ENCODE data around the gene GCC1. TPM values are rescaled to one million over a fixed set of nuclear protein-coding genes. Genes with fewer than 3 reads are reported as not detected.

Gene GCC1
- total RNA-seq, 1 experiment from 2014 or later: 16.8 TPM

- Histone ChIP-seq H3K23ac (ENCODE audit: insufficient read length, low read depth, low read length) (no peak overlapping the region), H2BK5ac (ENCODE audit: insufficient read length, low read length) (no peak overlapping the region), H3T11ph (ENCODE audit: low read length) (no peak overlapping the region), H3K27me3 (ENCODE audit: insufficient read depth, low read length) (peaks cover 20% of the 10 kb centered on the region; the same call in 1 of the 2 replicates), H3K4me2 (ENCODE audit: insufficient read depth, insufficient read length, low read length) (no peak overlapping the region), H4K8ac (replicated peaks; ENCODE audit: insufficient read length, low read depth, low read length) (no peak overlapping the region), H2AFZ (ENCODE audit: low read length) (no peak overlapping the region), H2AK5ac (ENCODE audit: insufficient read length, low read length) (no peak overlapping the region), H2BK15ac (ENCODE audit: low read depth, low read length) (no peak overlapping the region), H3K4me1 (ENCODE audit: insufficient read depth, low read length) (no peaks in the 10 kb centered on the region), H3K9ac (ENCODE audit: extremely low read depth, insufficient read length, low read length) (no peak overlapping the region), H3K9me3 (ENCODE audit: control insufficient read depth, low read depth, low read length) (no peaks in the 10 kb centered on the region), H3K18ac (ENCODE audit: insufficient read length, low read depth, low read length) (no peak overlapping the region), H3K56ac (ENCODE audit: insufficient read length, low read depth, low read length) (no peak overlapping the region), H2BK12ac (ENCODE audit: insufficient read length, low read depth, low read length) (no peak overlapping the region), H3K79me2 (ENCODE audit: insufficient read depth, low read length) (no peaks in the 10 kb centered on the region), H3K27ac (ENCODE audit: insufficient read length, low read depth, low read length) (no peak overlapping the region), H4K5ac (ENCODE audit: insufficient read length, low read depth, low read length) (no peak overlapping the region), H2BK120ac (ENCODE audit: low read depth, low read length, poor library complexity, severe bottlenecking) (no peak overlapping the region), H4K91ac (ENCODE audit: insufficient read length, low read depth, low read length) (no peak overlapping the region), H3K79me1 (ENCODE audit: insufficient read depth, low read depth, low read length, poor library complexity, severe bottlenecking) (no peaks in the 10 kb centered on the region), H3K4ac (ENCODE audit: low read depth, low read length) (no peak overlapping the region), H3K14ac (ENCODE audit: insufficient read depth, low read length) (no peak overlapping the region), H4K20me1 (ENCODE audit: control insufficient read depth, insufficient read depth, insufficient read length) (no peaks in the 10 kb centered on the region), H2BK20ac (ENCODE audit: low read depth, low read length, poor library complexity, severe bottlenecking) (no peak overlapping the region), H3K23me2 (ENCODE audit: insufficient read length, low read depth, low read length, poor library complexity, severe bottlenecking) (peaks cover 16% of the 10 kb centered on the region)
- Mint-ChIP-seq H3K36me3 (ENCODE audit: insufficient read depth in 1 of 3, low read depth in 3 of 3) (no peaks in the 10 kb centered on the region; a peak in 1 of 7 replicates), H3K4me3 (no peak overlapping the region), H3K9me3 (no peaks in the 10 kb centered on the region; a peak in 2 of 5 replicates), H3K27me3 (ENCODE audit: low read depth) (peaks cover 91% of the 10 kb centered on the region), H3K27ac (no peak overlapping the region), H3K4me1 (peaks cover 20% of the 10 kb centered on the region in 2 experiments)
- TF ChIP-seq CTCF (conservative IDR thresholded peaks at IDR 0.05): no peak
- DNase-seq: no peak
- no CpG with 5 or more reads among the region's 1 CpG for WGBS (ENCODE audit: extremely low coverage, insufficient read length, low lambda C conversion rate)
Measured at GRCh38 chr7:127618775-127619174, 33.4 kb upstream of the GCC1 start.

All from H9 (cell line).